ENCODE results near the gene UFD1.
"Not testable (repeated sequence)": the region's sequence is repeated elsewhere in the genome, so short reads cannot be mapped to it uniquely, and the experiment has no call there.

The UFD1 gene

DNA sequence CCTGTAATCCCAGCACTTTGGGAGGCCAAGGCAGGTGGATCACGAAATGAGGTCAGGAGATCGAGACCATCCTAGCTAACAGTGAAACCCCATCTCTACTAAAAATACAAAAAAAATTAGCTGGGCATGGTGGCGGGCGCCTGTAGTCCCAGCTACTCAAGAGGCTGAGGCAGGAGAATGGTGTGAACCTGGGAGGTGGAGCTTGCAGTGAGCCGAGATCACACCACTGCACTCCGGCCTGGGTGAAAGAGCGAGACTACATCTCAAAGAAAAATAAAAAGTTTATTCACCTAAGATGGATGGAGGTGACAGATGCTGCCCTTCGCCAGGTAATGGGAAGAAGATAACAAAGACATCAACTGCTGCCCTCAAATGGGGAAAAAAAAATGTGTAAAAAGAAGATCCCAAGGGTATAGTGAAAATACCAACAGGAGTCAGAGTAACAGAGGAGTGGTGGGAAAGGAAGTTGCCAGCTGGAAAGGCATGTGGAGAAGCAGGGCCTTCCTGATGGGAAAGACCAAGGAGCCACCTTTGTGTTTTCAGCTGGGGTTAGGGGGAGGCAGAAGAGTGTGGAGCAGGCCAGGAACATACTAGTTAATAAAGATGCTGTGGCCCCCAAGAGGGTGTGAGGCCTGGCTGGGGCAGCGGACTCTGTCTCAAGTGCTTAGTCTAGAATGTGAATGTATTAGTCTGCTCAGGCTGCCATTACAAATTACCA lies 42.4 kb downstream of the UFD1 start:
- not testable (repeated sequence) for DNase-seq (ENCODE audit: low spot score in 2 of 2); H3K27me3 ChIP-seq (ENCODE audit: low read depth); H3K9me3 ChIP-seq; H3K4me3 ChIP-seq
- in situ Hi-C loops (cut with MboI; ENCODE audit: low sequenced_read_pairs), result loop anchor here (25.0 kb wide), 2 partner anchors 426 to 474 kb away; partner anchors contain the start of genes GNB1L and RTL10
- Histone ChIP-seq H3K4me1 (peaks cover 11% of the 10 kb centered on the region), H3K36me3 (replicated peaks) (peaks cover 35% of the 10 kb centered on the region)

DNA sequence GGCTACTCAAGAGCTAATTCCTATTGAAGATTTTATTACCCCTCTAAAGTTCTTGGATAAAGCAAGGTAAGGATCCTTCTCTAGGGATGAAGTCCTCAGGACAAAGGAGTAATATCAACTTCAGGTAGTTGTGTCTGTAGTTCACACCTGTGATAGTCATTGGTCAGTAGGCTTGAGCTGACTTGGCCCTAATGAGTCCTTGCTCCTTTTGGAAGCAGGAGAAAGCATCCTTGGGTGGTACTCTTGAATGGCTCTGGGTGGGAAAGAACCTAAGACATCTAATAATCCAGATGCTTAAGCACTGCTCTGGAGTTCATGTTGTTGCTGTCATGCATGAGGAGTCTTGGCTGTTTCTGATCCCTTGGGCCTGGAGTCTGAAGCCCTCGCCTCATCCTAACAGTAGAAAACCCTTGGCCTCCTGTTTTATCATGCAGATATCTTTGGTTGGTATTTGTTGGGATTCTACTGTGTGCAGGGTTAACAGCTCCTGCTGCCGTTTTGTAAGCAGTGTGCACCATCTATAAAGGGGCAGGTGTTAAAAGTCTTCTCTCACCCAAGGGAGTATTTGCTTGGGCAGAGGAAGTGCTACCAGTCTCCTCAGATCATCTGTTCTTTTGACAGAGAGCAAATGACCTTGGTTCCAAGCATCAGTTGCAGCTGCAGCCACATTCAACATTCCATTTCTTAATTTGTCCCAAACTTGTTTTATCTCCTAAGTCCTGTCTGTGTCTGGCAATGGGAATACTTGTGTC lies 44.0 kb downstream of the UFD1 start:
- Histone ChIP-seq H3K36me3 (replicated peaks) (peaks cover 41% of the 10 kb centered on the region), H3K4me3 (no peak overlapping the region), H3K4me1 (peaks cover 15% of the 10 kb centered on the region), H3K27me3 (ENCODE audit: low read depth) (no peaks in the 10 kb centered on the region), H3K9me3 (no peaks in the 10 kb centered on the region)
- in situ Hi-C loops (cut with MboI; ENCODE audit: low sequenced_read_pairs), result loop anchor here (25.0 kb wide), 2 partner anchors 427 to 473 kb away; partner anchors contain the start of genes GNB1L and RTL10
- DNase-seq (ENCODE audit: low spot score in 2 of 2), result no peak

DNA sequence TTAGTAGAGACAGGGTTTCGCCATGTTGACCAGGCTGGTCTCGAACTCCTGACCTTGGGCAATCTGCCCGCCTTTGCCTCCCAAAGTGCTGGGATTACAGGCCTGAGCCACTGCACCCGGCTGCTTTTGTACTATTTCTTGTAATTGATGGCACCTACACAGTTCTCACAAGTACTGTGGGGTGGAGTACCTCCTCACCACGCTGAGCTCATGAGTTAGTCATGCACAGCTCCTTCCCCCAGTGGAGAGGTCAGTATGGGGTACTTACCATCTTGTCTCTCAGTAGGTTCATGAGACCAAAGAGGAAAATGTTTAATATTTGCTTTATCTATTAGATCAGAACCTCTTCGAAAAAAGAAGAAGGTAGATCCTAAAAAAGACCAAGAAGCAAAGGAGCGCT lies 44.6 kb downstream of the UFD1 start:
- Histone ChIP-seq H3K36me3 (replicated peaks) (peaks cover 45% of the 10 kb centered on the region), H3K4me3 (no peak overlapping the region), H3K9me3 (no peaks in the 10 kb centered on the region), H3K4me1 (peaks cover 21% of the 10 kb centered on the region), H3K27me3 (ENCODE audit: low read depth) (no peaks in the 10 kb centered on the region)
- DNase-seq (ENCODE audit: low spot score in 2 of 2), result no peak
- in situ Hi-C loops (cut with MboI; ENCODE audit: low sequenced_read_pairs), result loop anchor here (25.0 kb wide), 2 partner anchors 428 to 472 kb away; partner anchors contain the start of genes GNB1L and RTL10

DNA sequence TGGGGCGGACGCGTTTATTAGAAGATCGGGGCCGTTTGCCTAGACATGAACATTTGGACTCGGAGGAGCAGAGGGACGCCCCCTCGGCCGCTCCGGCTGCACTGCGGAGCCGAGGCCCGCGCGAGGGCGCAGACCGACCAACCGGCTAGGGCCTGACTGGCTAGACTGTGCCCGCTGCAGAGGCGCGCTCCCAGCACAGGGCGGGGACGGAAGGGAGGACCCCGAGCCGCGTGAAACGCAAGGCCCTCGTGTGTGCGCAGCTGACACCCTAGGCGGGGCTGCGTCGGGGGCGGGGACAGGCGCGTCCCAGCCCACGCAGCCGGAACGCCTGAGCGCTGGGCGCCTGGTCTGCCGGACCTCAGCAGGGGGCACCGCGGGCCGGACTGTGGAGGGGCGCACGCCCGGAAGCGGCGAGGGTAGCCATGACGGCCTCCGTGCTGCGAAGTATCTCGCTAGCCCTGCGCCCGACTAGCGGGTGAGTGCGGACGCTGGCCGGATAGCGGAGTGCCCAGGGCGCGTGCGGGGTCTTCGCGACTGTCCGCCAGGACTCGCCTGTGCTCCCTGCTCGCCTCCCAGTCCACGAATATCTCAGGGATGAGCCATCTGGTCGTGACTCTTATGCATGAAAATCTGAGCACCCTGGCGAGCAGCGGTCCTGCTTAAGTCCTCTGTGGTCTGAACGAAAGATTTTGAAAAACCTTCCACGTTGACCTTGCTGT lies 46.7 kb downstream of the UFD1 start, which contains the start of gene MRPL40:
Gene MRPL40 (plus strand): TSS at position 413 of the 719 bp plus-strand sequence. CDS start 10 bp downstream, at position 423.
- peak; percentile 88 to 96 for DNase-seq (ENCODE audit: low spot score in 2 of 2)
- Histone ChIP-seq H3K36me3 (replicated peaks) (peaks cover 46% of the 10 kb centered on the region), H3K27me3 (ENCODE audit: low read depth) (no peaks in the 10 kb centered on the region), H3K4me3 (peak within 1 kb of the TSS; percentile 89), H3K4me1 (peaks cover 13% of the 10 kb centered on the region), H3K9me3 (no peaks in the 10 kb centered on the region)
- in situ Hi-C loops (cut with MboI; ENCODE audit: low sequenced_read_pairs), result loop anchor here (25.0 kb wide), 2 partner anchors 430 to 470 kb away; partner anchors contain the start of genes GNB1L and RTL10

DNA sequence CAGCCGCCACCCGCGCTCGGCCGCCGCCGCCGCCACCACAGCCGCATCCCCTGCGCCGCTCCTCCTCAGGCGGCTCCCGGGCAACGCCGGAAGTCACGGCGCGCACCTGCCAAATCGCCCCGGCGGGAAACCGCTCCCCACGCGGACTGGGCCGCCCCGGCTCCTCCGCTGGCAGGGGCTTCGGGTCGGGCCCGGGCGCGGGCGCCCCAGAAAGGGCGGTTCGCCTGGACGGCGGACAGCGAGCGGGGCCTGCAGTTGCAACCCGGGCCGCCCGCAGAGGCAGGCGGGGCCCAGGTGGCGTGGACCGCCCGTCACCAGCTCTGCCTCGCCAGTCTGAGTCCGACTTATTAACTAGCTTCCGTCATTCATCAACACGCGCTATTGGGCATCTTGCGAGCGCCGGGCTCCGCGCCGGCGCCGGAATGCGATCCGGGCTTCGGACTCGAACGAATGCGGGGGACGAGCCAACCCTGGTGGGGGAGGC lies 47.3 kb downstream of the UFD1 start, which contains the start of gene HIRA:
Gene HIRA (minus strand): TSS at position 85 of the 484 bp plus-strand sequence. CDS start 257 bp downstream, outside the sequence.
- peak; percentile 49 to 88 for DNase-seq (ENCODE audit: low spot score in 2 of 2)
- Histone ChIP-seq H3K27me3 (ENCODE audit: low read depth) (no peaks in the 10 kb centered on the region), H3K9me3 (no peaks in the 10 kb centered on the region), H3K4me1 (peaks cover 13% of the 10 kb centered on the region), H3K36me3 (replicated peaks) (peaks cover 40% of the 10 kb centered on the region), H3K4me3 (peak within 1 kb of the TSS; percentile 89)
- in situ Hi-C loops (cut with MboI; ENCODE audit: low sequenced_read_pairs), result loop anchor here (25.0 kb wide), 2 partner anchors 431 to 469 kb away; partner anchors contain the start of genes GNB1L and RTL10

DNA sequence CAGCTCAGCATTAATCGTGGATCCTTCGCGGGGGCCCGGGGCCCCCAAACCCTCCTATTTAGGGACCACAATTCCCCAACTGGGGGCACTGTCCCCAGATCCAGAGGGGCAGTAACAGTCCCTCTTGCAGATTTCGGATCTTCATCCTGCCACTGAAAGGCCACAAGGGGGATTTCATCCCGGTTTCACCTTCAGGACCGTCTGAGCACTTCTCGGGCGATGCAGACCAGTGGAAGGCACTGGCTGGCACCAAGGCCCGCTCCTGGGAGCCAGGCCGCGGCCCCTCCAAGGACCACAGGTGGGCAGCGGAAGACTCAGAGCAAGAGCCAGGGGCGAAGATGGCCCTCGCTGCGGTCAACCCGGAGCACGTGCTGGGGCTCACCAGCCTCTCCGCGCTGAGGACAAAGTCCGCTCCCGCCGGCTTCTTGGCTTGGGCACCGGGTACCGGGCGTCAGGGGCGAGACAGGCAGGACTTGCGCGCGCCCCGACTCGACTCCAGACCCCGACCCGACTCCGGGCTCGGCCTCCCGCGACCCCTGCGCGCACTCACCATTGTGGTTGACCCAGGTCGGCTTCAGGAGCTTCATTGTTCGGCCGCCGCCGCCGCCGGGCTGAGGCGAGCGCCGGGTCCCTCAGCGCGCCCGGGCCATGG lies 48.0 kb downstream of the UFD1 start:
- Histone ChIP-seq H3K27me3 (ENCODE audit: low read depth) (no peaks in the 10 kb centered on the region), H3K4me1 (peaks cover 13% of the 10 kb centered on the region), H3K4me3 (peak overlapping the region; percentile 89), H3K9me3 (no peaks in the 10 kb centered on the region), H3K36me3 (replicated peaks) (peaks cover 33% of the 10 kb centered on the region)
- DNase-seq (ENCODE audit: low spot score in 2 of 2), result peak in 1 of 2 experiments; percentile 42
- in situ Hi-C loops (cut with MboI; ENCODE audit: low sequenced_read_pairs), result loop anchor here (25.0 kb wide), 2 partner anchors 431 to 469 kb away; partner anchors contain the start of genes GNB1L and RTL10

DNA sequence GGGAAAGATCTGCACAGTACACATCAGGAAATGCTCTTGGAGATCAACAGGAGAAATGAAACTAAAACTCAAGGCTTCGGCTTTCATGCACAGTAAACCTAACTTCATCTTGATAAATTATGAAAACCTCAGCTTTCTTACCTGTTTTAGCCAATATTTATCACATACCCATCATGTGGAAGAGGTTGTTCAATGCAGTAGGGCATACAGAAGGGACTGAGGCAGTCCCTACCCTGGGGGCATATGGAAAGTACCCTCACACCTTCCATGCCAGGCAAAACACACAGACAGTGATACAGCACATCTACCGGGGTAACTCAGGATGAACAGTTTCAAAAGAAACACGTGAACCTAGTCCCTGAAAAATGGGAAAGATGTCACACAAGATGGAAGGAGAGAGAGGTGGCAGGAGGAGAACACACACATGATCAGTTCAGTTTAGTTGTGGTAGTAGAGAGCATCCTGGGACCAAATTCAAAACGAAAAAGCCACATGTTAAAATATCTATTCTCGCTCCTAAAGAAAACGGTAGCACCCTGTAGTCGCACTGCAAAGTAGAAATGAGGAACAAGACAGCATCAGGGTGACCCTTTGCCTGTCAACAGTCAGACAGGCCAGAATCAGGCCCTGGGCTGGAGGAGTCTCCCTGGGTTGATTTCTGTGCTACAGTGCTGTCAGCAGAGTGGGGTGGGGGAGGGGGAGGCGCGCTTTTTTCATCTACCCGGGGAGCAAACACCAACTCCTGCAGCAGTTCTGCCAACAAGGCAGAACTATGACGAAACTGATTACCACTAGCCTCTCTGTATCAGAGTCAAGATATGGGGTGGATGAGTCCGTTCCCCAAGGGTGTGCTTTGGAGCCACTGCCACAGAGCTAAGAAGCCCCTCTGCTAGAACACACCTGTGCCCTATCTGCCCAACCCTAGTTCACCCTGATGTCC lies 48.8 kb downstream of the UFD1 start:
- in situ Hi-C loops (cut with MboI; ENCODE audit: low sequenced_read_pairs), result loop anchor here (25.0 kb wide), 2 partner anchors 432 to 468 kb away; partner anchors contain the start of genes GNB1L and RTL10
- H3K36me3 ChIP-seq (replicated peaks), result peaks cover 26% of the 10 kb centered on the region
- H3K27me3 ChIP-seq (ENCODE audit: low read depth), result no peaks in the 10 kb centered on the region
- H3K4me3 ChIP-seq, result peak overlapping the region; percentile 89
- no peaks in the 10 kb centered on the region for H3K9me3 ChIP-seq
- peaks cover 13% of the 10 kb centered on the region for H3K4me1 ChIP-seq
- peak in 1 of 2 experiments; percentile 58 for DNase-seq (ENCODE audit: low spot score in 2 of 2)

DNA sequence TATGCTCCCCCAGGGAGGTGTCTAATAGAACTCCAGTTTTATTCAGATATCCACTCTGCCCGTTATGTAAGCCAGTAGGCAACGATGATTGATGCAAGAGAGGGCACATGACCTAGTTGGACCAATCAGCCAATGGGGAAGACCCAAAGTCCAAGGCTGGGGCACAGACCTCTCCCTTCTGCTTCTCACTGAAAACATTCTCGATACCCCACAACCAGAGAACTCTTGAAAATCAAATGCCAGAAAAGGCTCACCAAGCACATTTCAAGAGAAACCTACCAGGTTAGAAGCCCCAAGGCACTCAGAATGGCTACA lies 54.9 kb downstream of the UFD1 start:
- Histone ChIP-seq H3K27me3 (ENCODE audit: low read depth) (no peaks in the 10 kb centered on the region), H3K4me3 (no peak overlapping the region), H3K9me3 (no peaks in the 10 kb centered on the region), H3K36me3 (replicated peaks) (peaks cover 8% of the 10 kb centered on the region), H3K4me1 (peaks cover 3% of the 10 kb centered on the region; the same call in 1 of the 2 replicates)
- in situ Hi-C loops (cut with MboI; ENCODE audit: low sequenced_read_pairs), result loop anchor here (25.0 kb wide), 1 partner anchor 88 kb away; the partner anchor contains the start of gene CLDN5
- no peak for DNase-seq (ENCODE audit: low spot score in 2 of 2)

DNA sequence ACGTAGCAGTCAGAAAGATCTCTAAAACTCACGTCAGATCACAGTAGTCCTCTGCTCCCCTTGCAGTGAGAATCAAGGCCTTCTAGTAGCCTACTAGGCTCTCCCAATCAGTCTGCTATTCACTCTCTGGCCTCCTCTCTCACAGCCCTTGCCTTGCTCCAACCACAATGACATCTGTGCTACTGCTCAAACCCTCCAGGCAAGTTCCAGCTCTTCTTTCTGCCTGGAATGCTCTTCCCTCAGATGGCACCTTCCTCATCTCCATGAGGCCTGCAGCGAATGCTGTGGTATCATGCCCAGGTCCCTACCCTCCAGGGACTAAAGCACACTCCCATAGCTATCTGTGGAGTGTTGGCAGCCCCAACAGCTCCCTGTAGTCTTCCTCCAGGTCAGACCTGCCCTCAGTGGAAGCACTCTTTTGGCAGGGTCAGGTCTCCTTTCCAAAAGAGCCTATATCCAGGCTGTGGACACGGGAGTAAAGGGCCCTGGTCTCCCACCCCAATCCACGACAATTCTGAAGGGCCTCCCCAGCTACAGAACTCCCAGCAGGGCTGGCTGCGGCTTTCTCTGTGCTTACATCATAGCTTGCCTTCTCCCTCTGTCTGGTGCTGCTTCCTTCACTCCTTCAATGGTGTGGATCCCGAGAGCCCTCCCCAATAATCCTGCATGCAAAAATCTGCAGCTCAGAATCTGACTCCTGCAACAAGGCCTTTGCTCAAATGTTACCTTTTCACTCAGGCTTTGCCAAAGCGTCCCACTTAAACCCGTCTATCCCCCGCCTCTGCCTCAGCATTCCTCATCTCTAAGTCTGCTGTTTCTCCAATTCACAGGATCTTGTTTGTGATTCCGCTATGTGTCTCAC lies 56.3 kb downstream of the UFD1 start:
- Histone ChIP-seq H3K36me3 (replicated peaks) (peaks cover 7% of the 10 kb centered on the region), H3K9me3 (no peaks in the 10 kb centered on the region), H3K4me1 (peaks cover 3% of the 10 kb centered on the region; the same call in 1 of the 2 replicates), H3K4me3 (no peak overlapping the region), H3K27me3 (ENCODE audit: low read depth) (no peaks in the 10 kb centered on the region)
- DNase-seq (ENCODE audit: low spot score in 2 of 2), result no peak
- in situ Hi-C loops (cut with MboI; ENCODE audit: low sequenced_read_pairs), result loop anchor here (25.0 kb wide), 1 partner anchor 90 kb away; the partner anchor contains the start of gene CLDN5

DNA sequence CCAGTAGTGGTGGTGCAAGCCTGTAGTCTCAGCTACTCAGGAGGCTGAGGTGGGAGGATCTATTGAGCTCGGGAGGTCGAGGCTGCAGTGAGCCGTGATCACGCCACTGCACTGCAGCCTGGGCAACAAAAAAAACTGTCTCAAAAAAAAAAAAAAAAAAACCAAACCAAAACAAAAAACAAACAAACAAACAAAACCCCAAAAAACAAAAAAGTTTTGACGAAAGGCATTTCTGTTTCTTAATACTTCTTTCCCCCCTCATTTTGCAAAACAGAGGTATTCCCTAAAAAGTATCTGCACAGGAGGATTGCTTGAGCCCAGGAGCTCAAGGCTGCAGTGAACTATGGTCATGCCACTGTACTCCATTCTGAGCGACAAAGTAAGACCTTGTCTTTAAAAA lies 58.7 kb downstream of the UFD1 start:
- in situ Hi-C loops (cut with MboI; ENCODE audit: low sequenced_read_pairs), result loop anchor here (25.0 kb wide), 1 partner anchor 92 kb away; the partner anchor contains the start of gene CLDN5
- Histone ChIP-seq H3K9me3 (no peaks in the 10 kb centered on the region), H3K36me3 (replicated peaks) (peaks cover 6% of the 10 kb centered on the region), H3K4me3 (no peak overlapping the region), H3K4me1 (peaks cover 3% of the 10 kb centered on the region; the same call in 1 of the 2 replicates), H3K27me3 (ENCODE audit: low read depth) (no peaks in the 10 kb centered on the region)
- DNase-seq (ENCODE audit: low spot score in 2 of 2), result no peak

Measured in HAP-1 (cell line).